Activated CD8-positive, alpha-beta memory T cell treated with anti-CD3 and anti-CD28 coated beads, Interleukin-2, amount 10 ng/mL, durations not matched to agents 7 days and 5 days (primary cell): ENCODE results near the gene PPP1R3F. TPM values are rescaled to one million over a fixed set of nuclear protein-coding genes. Genes with fewer than 3 reads are reported as not detected.
"Not testable (repeated sequence)": the region's sequence is repeated elsewhere in the genome, so short reads cannot be mapped to it uniquely, and the experiment has no call there.

ENCODE experiments used
- ATAC-seq: fragments of 150-1000 bp; cut with Tn5 transposase; one replicate; pipeline ENCODE4 v1.10.0; 2021; ENCODE audit warnings: moderate library complexity
- CTCF ChIA-PET: fragments of 350-600 bp; sonication (Branson Sonifier 250); formaldehyde crosslinking; loops from one replicate; lab custom pipeline; 2021; ENCODE audit warnings: antibody characterized with exemption; lab: Charles Lee
- DNase-seq: peaks from one replicate; pipeline ENCODE4 v3.0.0-alpha.2; 2020
- H3K27ac Mint-ChIP-seq: one replicate; pipeline ENCODE4 v1.8.0; 2021; ENCODE audit warnings: mild to moderate bottlenecking, mixed read lengths
- H3K27me3 Mint-ChIP-seq: one replicate; pipeline ENCODE4 v1.8.0; 2021; ENCODE audit warnings: mixed read lengths
- H3K36me3 Mint-ChIP-seq: one replicate; pipeline ENCODE4 v1.8.0; 2021; ENCODE audit warnings: mild to moderate bottlenecking, mixed read lengths
- H3K4me1 Mint-ChIP-seq: one replicate; pipeline ENCODE4 v1.8.0; 2021; ENCODE audit warnings: mixed read lengths
- H3K4me3 Mint-ChIP-seq: one replicate; pipeline ENCODE4 v1.8.0; 2021; ENCODE audit warnings: mild to moderate bottlenecking, moderate library complexity, mixed read lengths
- H3K9me3 Mint-ChIP-seq: one replicate; pipeline ENCODE4 v1.8.0; 2022; ENCODE audit warnings: low read depth, mixed read lengths
- total RNA-seq, 2 experiments: library from RNA; stranded (reverse); gene quantifications; one replicate each; pipeline ENCODE4 v1.2.3, GENCODE V29; 2021

PPP1R3F gene
- total RNA-seq, 2 experiments from 2014 or later, result 13.9 to 14.4 TPM

GRCh38 chrX:49291615-49292337, 22.2 kb downstream of the PPP1R3F start:
- H3K4me3 Mint-ChIP-seq, result no peak overlapping the region
- peaks cover 3% of the 10 kb centered on the region for H3K36me3 Mint-ChIP-seq
- H3K9me3 Mint-ChIP-seq, result no peaks in the 10 kb centered on the region
- peak overlapping the region; percentile 57 for H3K27ac Mint-ChIP-seq
- H3K27me3 Mint-ChIP-seq, result no peaks in the 10 kb centered on the region
- ATAC-seq (peak; percentile 85), DNase-seq (peak; percentile 80)
- H3K4me1 Mint-ChIP-seq, result peaks cover 35% of the 10 kb centered on the region
- CTCF ChIA-PET, result interaction anchor here (0.9 to 1.4 kb wide), 6 partner anchors 8 to 463 kb away, joined by 3 to 6 read pairs (median 3); no protein-coding TSS in a partner anchor

DNA sequence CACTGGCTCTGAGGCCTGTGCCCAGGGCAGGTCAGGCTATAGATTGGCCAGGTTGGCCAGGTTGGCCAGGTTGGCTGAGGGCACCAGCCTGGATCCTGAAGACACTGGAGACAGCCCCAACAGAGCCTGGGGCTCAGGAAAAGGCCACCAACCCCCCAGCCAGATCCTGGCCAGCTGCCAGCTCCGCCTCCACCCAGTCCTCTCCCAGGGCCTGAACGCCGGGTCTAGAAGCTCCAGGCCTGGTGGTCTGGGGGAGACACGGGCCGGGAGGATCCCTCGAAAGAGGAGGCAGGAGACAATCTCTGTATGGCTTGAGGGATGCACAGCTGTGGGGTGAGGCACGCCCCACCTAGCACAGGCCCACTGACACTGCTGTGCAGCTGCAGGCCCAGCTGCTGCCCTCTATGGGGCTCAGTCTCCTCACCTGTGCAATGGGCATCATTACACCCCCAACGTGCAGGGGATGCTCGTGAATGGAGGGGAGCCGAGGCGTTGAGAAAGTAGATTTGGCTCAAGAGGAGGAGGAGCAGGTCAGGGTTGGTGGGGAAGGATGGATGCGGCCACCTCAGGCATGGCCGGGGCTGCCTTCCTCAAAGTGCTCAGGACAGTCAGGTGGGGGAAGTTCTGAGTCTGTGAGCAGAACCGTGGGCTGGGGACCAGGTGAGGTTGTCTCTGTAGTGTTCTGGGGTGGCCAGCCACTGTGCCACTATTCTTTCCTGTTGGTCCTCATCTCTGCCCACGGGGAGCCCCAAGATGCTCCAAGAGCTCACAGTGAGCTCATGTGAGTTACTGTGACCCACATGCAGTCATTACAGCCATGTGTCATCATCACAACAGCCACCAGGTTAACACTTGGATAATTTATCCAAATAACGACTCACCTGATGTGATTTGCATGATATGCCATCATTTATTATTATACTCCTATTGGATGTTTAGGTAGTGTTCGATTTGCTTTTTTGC, 23.1 kb downstream of the PPP1R3F start:
- no peaks in the 10 kb centered on the region for H3K27me3 Mint-ChIP-seq
- no peak for ATAC-seq
- H3K9me3 Mint-ChIP-seq, result no peaks in the 10 kb centered on the region
- H3K4me1 Mint-ChIP-seq, result peaks cover 27% of the 10 kb centered on the region
- H3K36me3 Mint-ChIP-seq, result no peaks in the 10 kb centered on the region
- H3K4me3 Mint-ChIP-seq, result no peak overlapping the region
- no peak for DNase-seq
- H3K27ac Mint-ChIP-seq, result peak overlapping the region; percentile 45
- CTCF ChIA-PET, result interaction anchor here (0.9 to 1.4 kb wide), 6 partner anchors 7 to 126 kb away, joined by 3 to 6 read pairs (median 3); no protein-coding TSS in a partner anchor

DNA sequence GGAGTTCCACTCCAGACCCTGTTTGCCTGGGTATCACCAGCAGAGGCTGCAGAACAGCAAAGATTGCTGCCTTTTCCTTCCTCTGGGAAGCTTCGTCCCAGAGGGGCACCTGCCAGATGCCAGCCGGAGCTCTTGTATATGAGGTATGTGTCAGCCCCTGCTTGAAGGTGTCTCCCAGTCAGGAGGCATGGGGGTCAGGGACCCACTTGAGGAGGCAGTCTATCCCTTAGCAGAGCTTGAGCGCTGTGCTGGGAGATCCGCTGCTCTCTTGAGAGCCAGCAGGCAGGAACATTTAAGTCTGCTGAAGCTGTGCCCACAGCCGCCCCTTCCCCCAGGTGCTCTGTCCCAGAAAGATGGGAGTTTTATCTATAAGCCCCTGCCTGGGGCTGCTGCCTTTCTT, 29.7 kb downstream of the PPP1R3F start:
- CTCF ChIA-PET, result interaction anchor here (0.9 kb wide), 1 partner anchor 7 kb away, joined by 3 read pairs; no protein-coding TSS in a partner anchor
- not testable (repeated sequence) for H3K4me3 Mint-ChIP-seq, ATAC-seq, H3K27ac Mint-ChIP-seq, H3K4me1 Mint-ChIP-seq, DNase-seq, H3K27me3 Mint-ChIP-seq, H3K36me3 Mint-ChIP-seq, H3K9me3 Mint-ChIP-seq

DNA sequence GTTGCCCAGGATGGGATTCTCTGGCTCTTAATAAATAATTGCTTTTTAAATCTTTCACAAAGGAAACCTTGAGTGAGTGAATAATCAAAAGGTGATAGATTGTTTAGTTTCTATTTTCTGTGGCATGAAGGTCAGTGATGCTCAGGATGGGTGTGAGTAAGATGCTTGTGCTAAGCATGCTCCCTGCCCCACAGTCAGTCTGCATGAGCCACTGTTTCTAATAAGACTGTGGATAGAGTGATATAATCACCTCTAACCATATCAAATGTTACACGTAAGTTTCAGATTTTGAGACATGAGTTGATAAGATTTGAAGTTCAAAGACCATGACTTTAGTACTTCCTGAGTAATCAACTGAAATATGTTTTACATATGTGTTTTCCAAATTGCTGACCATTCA, 31.1 kb downstream of the PPP1R3F start:
- no peak overlapping the region for H3K27ac Mint-ChIP-seq
- no peaks in the 10 kb centered on the region for H3K9me3 Mint-ChIP-seq
- no peak overlapping the region for H3K4me3 Mint-ChIP-seq
- CTCF ChIA-PET, result no interaction called here
- DNase-seq, result no peak
- H3K36me3 Mint-ChIP-seq, result no peaks in the 10 kb centered on the region
- peaks cover 1% of the 10 kb centered on the region for H3K4me1 Mint-ChIP-seq
- H3K27me3 Mint-ChIP-seq, result no peaks in the 10 kb centered on the region
- ATAC-seq, result no peak

DNA sequence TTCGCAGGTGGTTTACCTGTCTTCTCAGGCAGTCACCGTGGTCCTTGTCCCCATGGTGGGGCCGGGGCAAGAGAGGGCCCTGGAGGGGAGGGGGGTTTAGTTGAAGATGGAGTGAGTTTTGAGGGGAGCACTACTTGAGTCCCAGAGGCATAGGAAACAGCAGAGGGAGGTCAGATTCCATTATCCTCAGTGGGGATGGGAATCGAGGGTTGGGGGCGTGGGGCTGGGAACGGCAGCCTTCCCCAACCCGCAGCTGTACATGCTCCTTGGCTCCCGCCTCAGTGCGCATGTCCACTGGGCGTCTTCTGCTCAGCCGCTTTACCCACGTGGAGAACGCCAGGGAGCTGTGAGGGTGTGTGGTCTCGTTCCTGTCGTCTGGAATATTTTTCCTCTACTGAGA, 33.8 kb downstream of the PPP1R3F start, which contains the start of gene GAGE10:
GAGE10 (plus strand) TSS at position 301 of the 400 bp plus-strand sequence. CDS start 1,214 bp downstream, outside the sequence.
- CTCF ChIA-PET, result no interaction called here
- peaks cover 14% of the 10 kb centered on the region for H3K27me3 Mint-ChIP-seq
- no peaks in the 10 kb centered on the region for H3K4me1 Mint-ChIP-seq
- no peak for ATAC-seq
- no peaks in the 10 kb centered on the region for H3K9me3 Mint-ChIP-seq
- no peak within 1 kb of the TSS for H3K4me3 Mint-ChIP-seq
- H3K36me3 Mint-ChIP-seq, result no peaks in the 10 kb centered on the region
- DNase-seq, result no peak
- no peak within 1 kb of the TSS for H3K27ac Mint-ChIP-seq

GRCh38 chrX:49307775-49308174, 38.2 kb downstream of the PPP1R3F start:
- H3K36me3 Mint-ChIP-seq, ATAC-seq, H3K4me3 Mint-ChIP-seq, CTCF ChIA-PET, H3K9me3 Mint-ChIP-seq, DNase-seq, H3K27ac Mint-ChIP-seq: not testable (repeated sequence)
- H3K27me3 Mint-ChIP-seq, result peaks cover 35% of the 10 kb centered on the region
- peaks cover 13% of the 10 kb centered on the region for H3K4me1 Mint-ChIP-seq

GRCh38 chrX:49308604-49309269, 39.1 kb downstream of the PPP1R3F start:
- peak overlapping the region; percentile 56 for H3K27ac Mint-ChIP-seq

GRCh38 chrX:49309401-49309981, 39.9 kb downstream of the PPP1R3F start:
- peaks cover 35% of the 10 kb centered on the region for H3K27me3 Mint-ChIP-seq
- DNase-seq (no peak), ATAC-seq (no peak)
- no peaks in the 10 kb centered on the region for H3K9me3 Mint-ChIP-seq
- CTCF ChIA-PET, result no interaction called here
- H3K4me3 Mint-ChIP-seq, result peak overlapping the region; percentile 60
- H3K4me1 Mint-ChIP-seq, result peaks cover 13% of the 10 kb centered on the region
- peak overlapping the region; percentile 15 for H3K27ac Mint-ChIP-seq
- no peaks in the 10 kb centered on the region for H3K36me3 Mint-ChIP-seq

More at GRCh38 chrX:49308604-49309269, 39.1 kb downstream of the PPP1R3F start:
- Mint-ChIP-seq H3K27me3 (peaks cover 35% of the 10 kb centered on the region), H3K36me3 (no peaks in the 10 kb centered on the region), H3K9me3 (no peaks in the 10 kb centered on the region), H3K4me1 (peaks cover 13% of the 10 kb centered on the region), H3K4me3 (peak overlapping the region; percentile 60)
- CTCF ChIA-PET, result no interaction called here
- peak; percentile 20 for ATAC-seq
- DNase-seq, result no peak

DNA sequence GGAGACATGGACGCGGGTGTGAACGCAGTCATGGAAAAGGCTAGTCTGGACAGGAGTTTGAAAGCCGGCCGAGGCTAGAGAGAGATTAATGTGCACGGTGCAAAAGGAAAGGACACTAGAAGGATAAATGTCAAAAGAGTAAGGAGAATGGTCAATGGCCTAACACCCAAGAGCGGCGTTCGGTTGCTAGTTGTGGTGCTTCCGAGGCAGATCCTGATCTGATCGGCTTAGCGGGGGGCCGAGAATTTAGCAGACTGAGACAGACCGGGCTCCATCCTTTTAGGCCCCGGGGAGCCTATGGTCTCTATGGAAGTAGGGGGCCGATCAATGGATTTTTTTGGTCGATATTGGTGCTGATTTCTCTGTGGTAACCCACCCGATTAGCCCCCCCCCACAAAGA, 40.8 kb downstream of the PPP1R3F start:
- H3K4me1 Mint-ChIP-seq, result peaks cover 13% of the 10 kb centered on the region

GRCh38 chrX:49312176-49312575, 42.6 kb downstream of the PPP1R3F start:
- Mint-ChIP-seq H3K27me3 (peaks cover 32% of the 10 kb centered on the region), H3K4me1 (peaks cover 13% of the 10 kb centered on the region), H3K4me3 (no peak overlapping the region), H3K9me3 (no peaks in the 10 kb centered on the region), H3K36me3 (no peaks in the 10 kb centered on the region), H3K27ac (no peak overlapping the region)
- CTCF ChIA-PET, result no interaction called here
- ATAC-seq, result no peak
- DNase-seq, result no peak

More for the DNA sequence above, 40.8 kb downstream of the PPP1R3F start:
- Mint-ChIP-seq H3K4me3 (no peak overlapping the region), H3K9me3 (no peaks in the 10 kb centered on the region), H3K27ac (no peak overlapping the region), H3K27me3 (peaks cover 35% of the 10 kb centered on the region), H3K36me3 (no peaks in the 10 kb centered on the region)
- DNase-seq, result no peak
- CTCF ChIA-PET, result no interaction called here
- no peak for ATAC-seq

DNA sequence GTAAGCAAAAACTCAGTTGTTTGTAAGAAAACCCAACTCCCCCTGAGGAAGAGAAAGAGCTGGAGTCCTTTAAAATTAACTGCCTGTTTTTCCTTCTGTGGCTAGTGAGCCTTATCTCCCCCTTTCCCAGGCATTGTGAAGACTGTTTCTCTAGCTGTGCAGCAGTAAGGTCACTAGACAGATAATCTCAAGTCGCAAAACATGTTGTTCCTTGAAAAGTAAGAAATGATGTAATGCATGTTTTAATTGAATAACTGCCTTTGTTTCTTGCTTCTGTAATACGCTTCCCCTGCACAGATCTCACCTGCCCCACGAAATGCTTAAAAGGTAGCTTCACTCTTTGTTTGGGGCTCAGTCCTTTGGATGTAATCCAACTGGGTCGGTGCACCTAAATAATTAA, 46.5 kb downstream of the PPP1R3F start:
- DNase-seq (no peak), ATAC-seq (no peak)
- H3K27ac Mint-ChIP-seq, result no peak overlapping the region
- no peaks in the 10 kb centered on the region for H3K4me1 Mint-ChIP-seq
- no peaks in the 10 kb centered on the region for H3K9me3 Mint-ChIP-seq
- no peak overlapping the region for H3K4me3 Mint-ChIP-seq
- CTCF ChIA-PET, result no interaction called here
- no peaks in the 10 kb centered on the region for H3K27me3 Mint-ChIP-seq
- no peaks in the 10 kb centered on the region for H3K36me3 Mint-ChIP-seq

DNA sequence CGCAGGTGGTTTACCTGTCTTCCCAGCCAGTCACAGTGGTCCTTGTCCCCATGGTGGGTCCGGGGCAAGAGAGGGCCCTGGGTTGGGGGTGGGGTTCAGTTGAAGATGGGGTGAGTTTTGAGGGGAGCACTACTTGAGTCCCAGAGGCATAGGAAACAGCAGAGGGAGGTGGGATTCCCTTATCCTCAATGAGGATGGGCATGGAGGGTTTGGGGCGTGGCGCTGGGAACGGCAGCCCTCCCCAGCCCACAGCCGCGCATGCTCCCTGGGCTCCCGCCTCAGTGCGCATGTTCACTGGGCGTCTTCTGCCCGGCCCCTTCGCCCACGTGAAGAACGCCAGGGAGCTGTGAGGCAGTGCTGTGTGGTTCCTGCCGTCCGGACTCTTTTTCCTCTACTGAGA, 52.1 kb downstream of the PPP1R3F start, which contains the start of gene GAGE12J:
GAGE12J (plus strand) TSS at position 301 of the 400 bp plus-strand sequence. CDS start 1,157 bp downstream, outside the sequence.
- H3K27me3 Mint-ChIP-seq, H3K36me3 Mint-ChIP-seq, DNase-seq, CTCF ChIA-PET, H3K4me1 Mint-ChIP-seq, ATAC-seq, H3K27ac Mint-ChIP-seq, H3K4me3 Mint-ChIP-seq, H3K9me3 Mint-ChIP-seq: not testable (repeated sequence)
